Parathyroid adenoma (tissue), 2 donors: ENCODE data around the gene NUTM1.
"Not testable (repeated sequence)": the region's sequence is repeated elsewhere in the genome, so short reads cannot be mapped to it uniquely, and the experiment has no call there.

ENCODE experiments used
- H2AFZ ChIP-seq: fragments of 300-600 bp; sonication (generic); one replicate; pipeline ENCODE4 v1.7.0; 2017; ENCODE audit warnings: antibody characterized with exemption, mild to moderate bottlenecking
- H3K27ac ChIP-seq: fragments of 300-600 bp; sonication (generic); one replicate; pipeline ENCODE4 v1.7.0; 2017
- H3K27me3 ChIP-seq: fragments of 300-600 bp; sonication (generic); one replicate; pipeline ENCODE4 v1.7.0; 2017; ENCODE audit warnings: low read length; ENCODE audit not compliant: control insufficient read depth, insufficient read depth
- H3K36me3 ChIP-seq: fragments of 300-600 bp; sonication (generic); one replicate; pipeline ENCODE4 v1.7.0; 2017; ENCODE audit warnings: low read length; ENCODE audit not compliant: control insufficient read depth, insufficient read depth
- H3K4me1 ChIP-seq: fragments of 300-600 bp; sonication (generic); one replicate; pipeline ENCODE4 v1.7.0; 2017; ENCODE audit warnings: control low read depth
- H3K4me2 ChIP-seq: fragments of 300-600 bp; sonication (generic); one replicate; pipeline ENCODE4 v1.7.0; 2017; ENCODE audit warnings: low read length
- H3K4me3 ChIP-seq: fragments of 300-600 bp; sonication (generic); one replicate; pipeline ENCODE4 v1.7.0; 2017; ENCODE audit warnings: low read depth, low read length
- H3K79me2 ChIP-seq: fragments of 300-600 bp; sonication (generic); one replicate; pipeline ENCODE4 v1.7.0; 2017; ENCODE audit warnings: control low read depth
- H3K9ac ChIP-seq: fragments of 300-600 bp; sonication (generic); one replicate; pipeline ENCODE4 v1.7.0; 2017; ENCODE audit warnings: mild to moderate bottlenecking
- H3K9me3 ChIP-seq: fragments of 300-600 bp; sonication (generic); one replicate; pipeline ENCODE4 v1.7.0; 2017; ENCODE audit warnings: low read length; ENCODE audit not compliant: control insufficient read depth
- donor health status: primary hyperparathyroidism.

The NUTM1 gene

DNA sequence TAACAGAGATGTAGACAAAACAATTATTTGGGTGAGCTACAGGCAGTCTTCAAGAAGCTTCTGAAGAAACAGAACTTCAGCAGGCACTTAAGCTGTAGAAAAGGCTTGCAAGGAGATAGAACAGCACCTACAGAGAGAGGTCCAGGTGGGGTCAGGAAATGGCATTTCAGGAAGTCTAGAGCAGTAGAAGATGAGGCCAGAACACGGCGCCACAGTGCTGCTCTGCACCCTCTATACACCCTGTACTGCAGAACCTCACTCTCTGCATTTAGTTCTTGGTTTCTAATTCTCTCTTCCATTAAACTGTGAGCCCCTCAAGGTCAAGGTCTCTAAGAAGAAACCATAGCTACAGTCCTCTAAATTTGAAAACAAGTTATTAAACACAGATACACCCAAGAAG is 49.9 kb downstream of the NUTM1 start:
- not testable (repeated sequence) for H2AFZ ChIP-seq, H3K9me3 ChIP-seq, H3K4me3 ChIP-seq, H3K79me2 ChIP-seq, H3K27me3 ChIP-seq, H3K9ac ChIP-seq, H3K27ac ChIP-seq, H3K4me1 ChIP-seq, H3K4me2 ChIP-seq, H3K36me3 ChIP-seq

DNA sequence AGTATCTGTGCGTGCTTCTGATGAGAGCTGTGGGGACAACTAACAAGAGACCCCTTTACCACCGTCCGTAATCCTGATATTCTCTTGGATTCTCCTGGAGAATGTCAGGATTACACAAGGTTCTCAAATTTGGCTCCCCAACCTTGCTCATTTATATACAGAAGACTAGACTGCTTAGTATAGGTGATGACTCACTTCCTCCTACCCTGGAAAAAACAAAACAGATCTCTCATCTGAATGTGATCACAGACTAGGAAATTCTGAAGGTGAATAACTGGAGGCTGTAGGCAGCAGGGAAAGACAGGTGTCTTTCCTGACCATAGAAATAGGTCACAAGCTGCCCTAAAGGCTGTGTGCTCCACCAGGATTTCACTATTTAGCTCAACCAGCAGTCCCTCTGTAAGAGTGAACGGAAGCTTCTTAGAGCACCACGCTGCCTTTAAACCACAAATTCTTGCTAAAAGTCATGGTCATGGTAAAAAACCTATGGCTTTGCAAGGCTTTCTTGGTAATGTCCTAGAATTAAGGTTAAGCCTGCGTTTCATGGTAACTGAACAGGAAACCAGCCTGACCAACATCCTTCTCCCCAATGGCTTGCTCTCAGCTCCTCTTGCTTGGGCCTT is 54.6 kb downstream of the NUTM1 start:
- H3K9ac ChIP-seq, H3K79me2 ChIP-seq, H3K4me2 ChIP-seq, H3K36me3 ChIP-seq, H3K4me3 ChIP-seq, H3K4me1 ChIP-seq, H3K27ac ChIP-seq, H3K27me3 ChIP-seq, H2AFZ ChIP-seq, H3K9me3 ChIP-seq: not testable (repeated sequence)

DNA sequence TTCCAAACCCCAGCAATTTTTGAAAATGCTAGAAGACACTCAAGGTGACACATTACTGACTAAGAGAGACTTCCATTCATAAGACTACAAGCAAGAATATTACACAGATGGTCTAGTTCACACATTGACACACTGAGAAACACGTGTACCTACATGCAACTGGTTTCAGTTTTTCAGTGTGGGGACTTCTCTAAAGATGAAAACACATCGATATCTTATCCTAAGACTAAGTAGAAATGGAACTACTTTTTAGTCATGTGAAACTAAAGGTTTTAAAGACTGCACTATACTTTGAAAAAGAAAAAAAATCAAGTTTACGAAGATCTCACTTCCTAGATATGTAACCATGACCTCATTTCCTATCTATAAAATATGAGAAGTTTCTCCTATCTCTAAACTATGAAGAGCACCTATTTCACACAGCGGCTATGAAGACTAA is 60.1 kb downstream of the NUTM1 start:
- not testable (repeated sequence) for H3K36me3 ChIP-seq, H2AFZ ChIP-seq, H3K4me3 ChIP-seq, H3K4me2 ChIP-seq, H3K9me3 ChIP-seq, H3K9ac ChIP-seq, H3K27me3 ChIP-seq, H3K27ac ChIP-seq, H3K4me1 ChIP-seq, H3K79me2 ChIP-seq

DNA sequence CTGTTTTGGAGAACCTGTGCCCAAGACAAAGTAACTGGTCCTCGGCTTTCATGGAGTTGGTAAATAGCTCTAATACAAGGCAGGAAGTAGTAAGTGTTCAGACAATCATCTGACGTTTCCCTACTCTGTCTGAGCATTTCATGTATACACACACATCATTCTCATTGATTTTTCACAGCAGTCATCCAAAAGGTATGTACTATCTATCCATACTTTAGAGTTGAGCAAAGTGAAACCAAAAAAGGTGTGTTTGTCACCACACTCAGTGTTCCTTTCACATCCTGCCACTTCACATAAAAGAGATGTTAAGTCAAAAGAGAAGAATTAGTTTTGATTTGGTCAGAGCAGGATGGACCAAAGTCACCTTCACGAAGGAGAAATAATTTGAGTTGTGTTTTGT is 60.8 kb downstream of the NUTM1 start:
- not testable (repeated sequence) for H3K79me2 ChIP-seq, H3K36me3 ChIP-seq, H3K4me2 ChIP-seq, H3K27me3 ChIP-seq, H3K9ac ChIP-seq, H3K4me3 ChIP-seq, H3K4me1 ChIP-seq, H2AFZ ChIP-seq, H3K9me3 ChIP-seq, H3K27ac ChIP-seq
